SHP77 (cell line): ENCODE data around the gene SLFN13.
"Not testable (repeated sequence)": the region's sequence is repeated elsewhere in the genome, so short reads cannot be mapped to it uniquely, and the experiment has no call there.

Experiments
- DNase-seq, 2 experiments: peaks; one replicate each; lab custom pipeline; 2025; lab: John Stamatoyannopoulos, UW

Gene SLFN13

GRCh38 chr17:35448214-35448898 is at the start of gene SLFN13:
SLFN13 (minus strand) TSS chr17:35448766; CDS start chr17:35445680, 3,086 bp downstream.
- DNase-seq: no peak

GRCh38 chr17:35496451-35497290 is 48.1 kb upstream of the SLFN13 start:
- no peak for DNase-seq

- no peak for DNase-seq
Observed at GRCh38 chr17:35493040-35493439, 44.5 kb upstream of the SLFN13 start.

GRCh38 chr17:35491417-35491816 is 42.9 kb upstream of the SLFN13 start:
- DNase-seq: no peak

- DNase-seq: no peak
Observed at GRCh38 chr17:35489944-35490343, 41.4 kb upstream of the SLFN13 start.

GRCh38 chr17:35488991-35489390 is 40.4 kb upstream of the SLFN13 start:
- DNase-seq: no peak

GRCh38 chr17:35486920-35487732 is 38.6 kb upstream of the SLFN13 start:
- no peak for DNase-seq

GRCh38 chr17:35479271-35479670 is 30.7 kb upstream of the SLFN13 start:
- no peak for DNase-seq

GRCh38 chr17:35477248-35477647 is 28.7 kb upstream of the SLFN13 start:
- DNase-seq: no peak

- DNase-seq: no peak
Observed at GRCh38 chr17:35476283-35476820, 27.8 kb upstream of the SLFN13 start.

- no peak for DNase-seq
Observed at GRCh38 chr17:35468475-35468874, 19.9 kb upstream of the SLFN13 start.

GRCh38 chr17:35467824-35468223 is 19.3 kb upstream of the SLFN13 start:
- no peak for DNase-seq

- no peak for DNase-seq
Observed at GRCh38 chr17:35460354-35460851, 11.8 kb upstream of the SLFN13 start.

- not testable (repeated sequence) for DNase-seq
Observed at GRCh38 chr17:35454035-35454434, 5.5 kb upstream of the SLFN13 start.

- DNase-seq: no peak
Observed at GRCh38 chr17:35453171-35453570, 4.6 kb upstream of the SLFN13 start.

- DNase-seq: no peak
Observed at GRCh38 chr17:35449371-35449931, 885 bp upstream of the SLFN13 start.

GRCh38 chr17:35448899-35449227 is 297 bp upstream of the SLFN13 start:
- no peak for DNase-seq

- DNase-seq: no peak
Observed at GRCh38 chr17:35447499-35447898, 1.1 kb downstream of the SLFN13 start.

- no peak for DNase-seq
Observed at GRCh38 chr17:35438433-35438832, 10.1 kb downstream of the SLFN13 start.

- DNase-seq: no peak
Observed at GRCh38 chr17:35433075-35433894, 15.3 kb downstream of the SLFN13 start.
